Superior temporal gyrus (tissue), 1 donor: ENCODE measurements around the gene DSCAML1.

Experiments
- DNase-seq: peaks from one replicate; pipeline ENCODE4 v3.0.0-alpha.2; 2016; ENCODE audit errors: extremely low spot score

The DSCAML1 gene

GRCh38 chr11:117725048-117725734 lies 71.8 kb downstream of the DSCAML1 start:
- peak; percentile 66 for DNase-seq

GRCh38 chr11:117724621-117725020 lies 72.4 kb downstream of the DSCAML1 start:
- DNase-seq, result no peak

GRCh38 chr11:117724104-117724503 lies 72.9 kb downstream of the DSCAML1 start:
- DNase-seq, result no peak

GRCh38 chr11:117723277-117724024 lies 73.6 kb downstream of the DSCAML1 start:
- no peak for DNase-seq

GRCh38 chr11:117722082-117722481 lies 74.9 kb downstream of the DSCAML1 start:
- DNase-seq, result peak; percentile 53

GRCh38 chr11:117720061-117720511 lies 76.9 kb downstream of the DSCAML1 start:
- DNase-seq, result peak; percentile 47

- no peak for DNase-seq
Measured at GRCh38 chr11:117719480-117719879, 77.5 kb downstream of the DSCAML1 start.

- peak; percentile 86 for DNase-seq
Measured at GRCh38 chr11:117717485-117718314, 79.3 kb downstream of the DSCAML1 start.

GRCh38 chr11:117716521-117717440 lies 80.2 kb downstream of the DSCAML1 start:
- peak; percentile 70 for DNase-seq

- peak; percentile 80 for DNase-seq
Measured at GRCh38 chr11:117715801-117716200, 81.2 kb downstream of the DSCAML1 start.

GRCh38 chr11:117713538-117713991 lies 83.5 kb downstream of the DSCAML1 start:
- DNase-seq, result no peak

- DNase-seq, result no peak
Measured at GRCh38 chr11:117712530-117712929, 84.5 kb downstream of the DSCAML1 start.

- DNase-seq, result no peak
Measured at GRCh38 chr11:117711331-117711730, 85.7 kb downstream of the DSCAML1 start.

GRCh38 chr11:117710211-117710610 lies 86.8 kb downstream of the DSCAML1 start:
- no peak for DNase-seq

- DNase-seq, result no peak
Measured at GRCh38 chr11:117706322-117706814, 90.6 kb downstream of the DSCAML1 start.

- DNase-seq, result peak; percentile 37
Measured at GRCh38 chr11:117705866-117706265, 91.2 kb downstream of the DSCAML1 start.

- DNase-seq, result peak; percentile 78
Measured at GRCh38 chr11:117704395-117705100, 92.5 kb downstream of the DSCAML1 start.

- DNase-seq, result peak; percentile 49
Measured at GRCh38 chr11:117702946-117703598, 93.9 kb downstream of the DSCAML1 start.

GRCh38 chr11:117701781-117702180 lies 95.2 kb downstream of the DSCAML1 start:
- DNase-seq, result no peak

GRCh38 chr11:117700551-117700950 lies 96.5 kb downstream of the DSCAML1 start:
- no peak for DNase-seq
